Endothelial cell of umbilical vein (primary cell): ENCODE measurements around the gene CACHD1. TPM values are rescaled to one million over a fixed set of nuclear protein-coding genes. Genes with fewer than 3 reads are reported as not detected.

Source experiments
- BruUV-seq: library from RNA; stranded (reverse); fragments of 400-500 nt; replicated peaks from 2 replicates; lab custom pipeline; 2021; lab: Mats Ljungman, UMichigan
- CTCF ChIA-PET: fragments of 300-600, 350-600 bp; sonication (Branson Sonifier 250); formaldehyde crosslinking; loops from one replicate; lab custom pipeline; 2021; ENCODE audit warnings: antibody characterized with exemption, inconsistent platforms; lab: Charles Lee
- POLR2A ChIA-PET: fragments of 300-600, 350-600 bp; sonication (Branson Sonifier 250); formaldehyde crosslinking; loops from one replicate; lab custom pipeline; 2021; ENCODE audit warnings: antibody characterized with exemption, inconsistent platforms; lab: Charles Lee
- DNase-seq: peaks from one replicate; pipeline ENCODE4 v3.0.0-alpha.2; 2011; ENCODE audit warnings: low read depth, low spot score
- FAIRE-seq: peaks from 2 replicates; lab custom pipeline; 2011; peaks lifted over from hg19 to GRCh38; lab: Jason Lieb, UNC
- H2AFZ ChIP-seq: 2 replicates; pipeline ENCODE4 v1.6.0; 2012; ENCODE audit warnings: low read depth, low read length, control low read depth, inconsistent platforms
- H3K27ac ChIP-seq: 2 replicates; pipeline ENCODE4 v1.5.1; 2011; ENCODE audit warnings: low read depth, mild to moderate bottlenecking, control low read depth, low read length, moderate library complexity; ENCODE audit not compliant: insufficient read depth
- H3K27me3 ChIP-seq, 2 experiments: 2 replicates each; pipeline versions ENCODE4 v1.6.0 to v1.6.1; 2011; ENCODE audit warnings: low read length in 2 of 2, mixed read lengths in 1 of 2; ENCODE audit not compliant: control insufficient read depth in 2 of 2, insufficient read depth in 2 of 2
- H3K36me3 ChIP-seq, 2 experiments: 2 replicates in 1 of 2; 3 replicates in 1 of 2; pipeline ENCODE4 v1.5.1; 2011; ENCODE audit warnings: low read length in 2 of 2, mild to moderate bottlenecking in 1 of 2, moderate library complexity in 1 of 2; ENCODE audit not compliant: control insufficient read depth in 2 of 2, insufficient read depth in 2 of 2; ENCODE audit errors: extremely low read depth in 1 of 2
- H3K4me1 ChIP-seq: 3 replicates; pipeline ENCODE4 v1.5.1; 2011; ENCODE audit warnings: mild to moderate bottlenecking, low read length; ENCODE audit not compliant: control insufficient read depth, insufficient read depth; ENCODE audit errors: extremely low read depth
- H3K4me2 ChIP-seq: 2 replicates; pipeline ENCODE4 v1.6.1; 2011; ENCODE audit warnings: low read length, control low read depth, mixed read lengths; ENCODE audit not compliant: insufficient read depth
- H3K4me3 ChIP-seq, 3 experiments: fragments of 200-600 bp in 1 of 3; sonication (generic), shearing (Covaris generic) in 1 of 3; replicated peaks in 1 of 3; 2 replicates each; pipeline ENCODE4 v1.5.1; 2011 to 2016; ENCODE audit warnings: control low read depth in 3 of 3, low read length in 3 of 3, mild to moderate bottlenecking in 2 of 3, inconsistent platforms in 1 of 3, low read depth in 1 of 3, moderate library complexity in 1 of 3; ENCODE audit not compliant: insufficient read depth in 1 of 3
- H3K79me2 ChIP-seq: 2 replicates; pipeline ENCODE4 v1.6.0; 2012; ENCODE audit warnings: low read length, inconsistent platforms; ENCODE audit not compliant: control insufficient read depth, insufficient read depth
- H3K9ac ChIP-seq: replicated peaks from 2 replicates; pipeline ENCODE3; 2011; ENCODE audit warnings: low read length, control low read depth; ENCODE audit not compliant: insufficient read depth; ENCODE audit errors: extremely low read depth
- H3K9me1 ChIP-seq: replicated peaks from 3 replicates; pipeline ENCODE4 v1.6.0; 2011; ENCODE audit warnings: mild to moderate bottlenecking, low read length; ENCODE audit not compliant: control insufficient read depth, insufficient read depth; ENCODE audit errors: extremely low read depth
- H3K9me3 ChIP-seq: replicated peaks from 2 replicates; pipeline ENCODE4 v1.5.1; 2012; ENCODE audit warnings: low read length, inconsistent platforms; ENCODE audit not compliant: control insufficient read depth, insufficient read depth
- H4K20me1 ChIP-seq: replicated peaks from 2 replicates; pipeline ENCODE3; 2011; ENCODE audit warnings: mild to moderate bottlenecking, low read length; ENCODE audit not compliant: control insufficient read depth, insufficient read depth; ENCODE audit errors: extremely low read depth
- EZH2 ChIP-seq: IDR thresholded peaks from 2 replicates; pipeline ENCODE4 v1.6.1; 2012; ENCODE audit warnings: borderline replicate concordance, low read depth, mild to moderate bottlenecking, moderate library complexity, low read length, inconsistent platforms; ENCODE audit not compliant: severe bottlenecking
- FOS ChIP-seq: IDR thresholded peaks from 2 replicates; pipeline ENCODE4 v1.6.1; 2011; ENCODE audit warnings: mild to moderate bottlenecking, low read length, moderate library complexity, borderline replicate concordance; ENCODE audit not compliant: insufficient read depth
- GATA2 ChIP-seq: IDR thresholded peaks from 2 replicates; pipeline ENCODE4 v1.7.0; 2011; ENCODE audit warnings: low read depth, mild to moderate bottlenecking, moderate library complexity, mixed read lengths, low read length; ENCODE audit not compliant: insufficient read length, insufficient read depth
- JUN ChIP-seq: IDR thresholded peaks from 2 replicates; pipeline ENCODE4 v1.6.1; 2011; ENCODE audit warnings: borderline replicate concordance, low read depth; ENCODE audit not compliant: insufficient read length, insufficient read depth
- MYC ChIP-seq: IDR thresholded peaks from one replicate; pipeline ENCODE4 v1.6.1; 2011; ENCODE audit warnings: mild to moderate bottlenecking, low read depth, low read length
- POLR2A ChIP-seq: IDR thresholded peaks from 2 replicates; pipeline ENCODE4 v1.6.1; 2012; ENCODE audit warnings: low read depth, mild to moderate bottlenecking, control low read depth, low read length
- POLR2AphosphoS5 ChIP-seq: IDR thresholded peaks from 2 replicates; pipeline ENCODE4 v1.6.1; 2012; ENCODE audit warnings: low read depth, mild to moderate bottlenecking, control low read depth, low read length, moderate library complexity; ENCODE audit not compliant: insufficient read depth
- dilution Hi-C: fragments of 300-500 bp; cut with MboI; formaldehyde crosslinking; loops from one replicate; pipeline ENCODE4 v1.15.0; 2019; ENCODE audit warnings: low sequenced_read_pairs; ENCODE audit not compliant: extremely low pct_ligation_motif_present
- intact Hi-C: fragments of 100-400 bp; cut with micrococcal nuclease; formaldehyde crosslinking; loops from one replicate; pipeline ENCODE4 v1.10.0; 2022
- polyA plus RNA-seq, 4 experiments: library from polyadenylated mRNA; depleted of rRNA in 3 of 4; stranded (reverse) in 3 of 4; unstranded in 1 of 4; fragments of >200 nt; gene quantifications; 2 replicates each; pipeline versions ENCODE4 v1.2.1 to v1.2.3, GENCODE V29; 2011 to 2012; ENCODE audit warnings: missing spikeins in 1 of 4
- total RNA-seq: library from RNA; stranded (reverse); gene quantifications from 2 replicates; pipeline ENCODE4 v1.2.3, GENCODE V29; 2021
- TF ChIP-seq, protein P1 (sequence below): IDR thresholded peaks from 2 replicates; pipeline ENCODE4 v1.6.1; 2011; ENCODE audit not compliant: insufficient read depth, insufficient read length
- TF ChIP-seq, protein P2 (sequence below), 2 donors: IDR thresholded peaks; 1 replicate in 1 of 2; 2 replicates in 1 of 2; pipeline ENCODE4 v1.5.1; 2011; ENCODE audit warnings: low read length in 2 of 2, mild to moderate bottlenecking in 2 of 2, moderate library complexity in 2 of 2, control low read depth in 1 of 2, inconsistent platforms in 1 of 2, low read depth in 1 of 2; ENCODE audit not compliant: insufficient read depth in 1 of 2; ENCODE audit errors: extremely low read depth in 1 of 2

The CACHD1 gene
- total and polyA plus RNA-seq, 2 donors (not counting 3 experiments of a cell fraction or from before 2014, with no cell fraction given): 3.6 to 9.3 TPM

DNA sequence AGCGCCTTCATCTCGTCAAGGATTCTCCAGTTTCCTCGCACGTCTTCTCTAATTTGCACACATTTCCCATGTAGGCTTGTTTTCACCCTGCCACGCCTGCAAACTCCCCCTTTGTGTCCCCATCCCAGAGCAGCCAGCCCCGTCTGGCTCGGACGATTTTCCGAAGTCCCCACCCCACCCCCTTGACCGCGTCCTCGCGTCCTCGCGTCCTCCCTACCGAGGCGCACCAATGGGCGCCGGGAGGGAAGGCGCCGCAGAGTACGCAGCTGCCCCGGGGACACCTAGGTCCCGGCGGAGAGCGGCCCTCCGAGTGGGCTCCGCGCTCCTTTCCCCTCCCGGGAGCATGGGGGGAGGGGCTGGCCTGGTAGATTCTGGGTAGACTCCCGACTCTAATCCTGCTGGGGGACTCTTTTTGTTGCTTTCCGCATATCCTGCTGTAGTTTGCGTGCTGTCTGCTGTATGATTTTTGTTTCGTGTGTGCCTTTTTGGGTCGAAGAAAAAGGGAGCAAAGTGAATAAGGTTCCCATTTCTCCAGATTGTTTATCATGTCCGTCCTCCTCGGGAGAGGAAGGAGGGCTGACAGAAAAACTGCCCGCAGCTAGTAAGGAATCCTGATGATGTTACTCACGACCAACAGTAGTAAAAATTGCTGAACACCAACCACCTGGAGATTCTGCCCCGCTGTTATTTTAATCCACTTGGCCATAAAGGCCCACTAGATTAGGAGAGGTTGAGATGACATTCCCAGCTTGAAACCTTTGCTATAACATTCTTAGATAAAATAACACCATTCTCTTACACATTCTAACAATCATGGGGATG, 1.5 kb downstream of the CACHD1 start:
- no peak for FAIRE-seq

More for the DNA sequence above, 1.5 kb downstream of the CACHD1 start:
- ChIA-PET POLR2A (interaction anchor here (0.7 kb wide), 1 partner anchor 59 kb away, joined by 3 read pairs; no protein-coding TSS in a partner anchor), CTCF (interaction anchor here (0.9 kb wide), 1 partner anchor 352 kb away, joined by 4 read pairs; no protein-coding TSS in a partner anchor)
- DNase-seq: peak; percentile 30
- Histone ChIP-seq H3K36me3 (no peaks in the 10 kb centered on the region), H3K4me3 (peak overlapping the region; percentile 53 to 83 (median 60)), H3K9me1 (no peaks in the 10 kb centered on the region), H3K27ac (no peak overlapping the region), H3K27me3 (peaks cover 2 to 4% of the 10 kb centered on the region in 2 experiments), H3K9ac (peak overlapping the region; percentile 73), H4K20me1 (no peaks in the 10 kb centered on the region), H3K79me2 (peaks cover 4% of the 10 kb centered on the region), H3K4me1 (peaks cover 34% of the 10 kb centered on the region), H2AFZ (peak overlapping the region; percentile 98), H3K9me3 (no peaks in the 10 kb centered on the region), H3K4me2 (peak overlapping the region; percentile 87)
- no TSS peak for BruUV-seq
- dilution Hi-C loops: no loop called here
- TF ChIP-seq, protein P1, sequence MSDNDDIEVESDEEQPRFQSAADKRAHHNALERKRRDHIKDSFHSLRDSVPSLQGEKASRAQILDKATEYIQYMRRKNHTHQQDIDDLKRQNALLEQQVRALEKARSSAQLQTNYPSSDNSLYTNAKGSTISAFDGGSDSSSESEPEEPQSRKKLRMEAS: no peak
- TF ChIP-seq, protein P2, sequence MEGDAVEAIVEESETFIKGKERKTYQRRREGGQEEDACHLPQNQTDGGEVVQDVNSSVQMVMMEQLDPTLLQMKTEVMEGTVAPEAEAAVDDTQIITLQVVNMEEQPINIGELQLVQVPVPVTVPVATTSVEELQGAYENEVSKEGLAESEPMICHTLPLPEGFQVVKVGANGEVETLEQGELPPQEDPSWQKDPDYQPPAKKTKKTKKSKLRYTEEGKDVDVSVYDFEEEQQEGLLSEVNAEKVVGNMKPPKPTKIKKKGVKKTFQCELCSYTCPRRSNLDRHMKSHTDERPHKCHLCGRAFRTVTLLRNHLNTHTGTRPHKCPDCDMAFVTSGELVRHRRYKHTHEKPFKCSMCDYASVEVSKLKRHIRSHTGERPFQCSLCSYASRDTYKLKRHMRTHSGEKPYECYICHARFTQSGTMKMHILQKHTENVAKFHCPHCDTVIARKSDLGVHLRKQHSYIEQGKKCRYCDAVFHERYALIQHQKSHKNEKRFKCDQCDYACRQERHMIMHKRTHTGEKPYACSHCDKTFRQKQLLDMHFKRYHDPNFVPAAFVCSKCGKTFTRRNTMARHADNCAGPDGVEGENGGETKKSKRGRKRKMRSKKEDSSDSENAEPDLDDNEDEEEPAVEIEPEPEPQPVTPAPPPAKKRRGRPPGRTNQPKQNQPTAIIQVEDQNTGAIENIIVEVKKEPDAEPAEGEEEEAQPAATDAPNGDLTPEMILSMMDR (IDR thresholded peaks at IDR 0.05; ENCODE audit: extremely low read depth in 1 of 2, insufficient read depth in 1 of 2, low read depth in 1 of 2, low read length in 2 of 2): no peak
- TF ChIP-seq JUN (no peak), POLR2AphosphoS5 (no peak), EZH2 (no peak), MYC (no peak), FOS (no peak), GATA2 (no peak), POLR2A (no peak)
- intact Hi-C loops: loop anchor here (2.0 kb wide), 5 partner anchors 43 to 353 kb away; no protein-coding TSS in a partner anchor
